CD4-positive, alpha-beta T cell (primary cell): ENCODE measurements around the gene ZHX3. TPM values are rescaled to one million over a fixed set of nuclear protein-coding genes. Genes with fewer than 3 reads are reported as not detected.

Experiments used
- ATAC-seq: fragments of 200-7000 bp; cut with Tn5 transposase; one replicate; pipeline ENCODE4 v1.10.0; 2022; ENCODE audit warnings: mild to moderate bottlenecking; ENCODE audit not compliant: poor library complexity
- CTCF ChIA-PET: fragments of 350-600 bp; sonication (Branson Sonifier 250); formaldehyde crosslinking; loops from one replicate; lab custom pipeline; 2021; ENCODE audit warnings: antibody characterized with exemption, inconsistent platforms; lab: Charles Lee
- POLR2A ChIA-PET: fragments of 350-600 bp; sonication (Branson Sonifier 250); formaldehyde crosslinking; loops from one replicate; lab custom pipeline; 2021; ENCODE audit warnings: antibody characterized with exemption, inconsistent platforms; lab: Charles Lee
- DNase-seq, 14 experiments: peaks; one replicate each; pipeline ENCODE4 v3.0.0-alpha.2; 2013 to 2020; ENCODE audit warnings: mixed read lengths in 2 of 14
- H3K27ac ChIP-seq, 2 donors: one replicate each; pipeline versions ENCODE4 v1.5.1 to v1.7.0; 2013; ENCODE audit warnings: low read length in 2 of 2, low read depth in 1 of 2, mild to moderate bottlenecking in 1 of 2
- H3K27me3 ChIP-seq, 2 experiments: 1 replicate in 1 of 2; 2 replicates in 1 of 2; pipeline versions ENCODE4 v1.6.1 to v1.7.0; 2013; ENCODE audit warnings: low read length in 2 of 2, control low read depth in 1 of 2, mild to moderate bottlenecking in 1 of 2, moderate library complexity in 1 of 2; ENCODE audit not compliant: insufficient read depth in 2 of 2, control insufficient read depth in 1 of 2
- H3K36me3 ChIP-seq: one replicate; pipeline ENCODE4 v1.6.1; 2013; ENCODE audit warnings: low read length, control low read depth; ENCODE audit not compliant: insufficient read depth
- H3K4me1 ChIP-seq: one replicate; pipeline ENCODE4 v1.6.1; 2013; ENCODE audit warnings: low read length, control low read depth; ENCODE audit not compliant: insufficient read depth
- H3K4me3 ChIP-seq: one replicate; pipeline ENCODE4 v1.5.1; 2013; ENCODE audit warnings: mild to moderate bottlenecking, low read length, moderate library complexity
- H3K9me3 ChIP-seq, 2 experiments: 1 replicate in 1 of 2; 2 replicates in 1 of 2; pipeline versions ENCODE4 v1.6.1 to v1.7.0; 2013; ENCODE audit warnings: low read length in 2 of 2, mild to moderate bottlenecking in 2 of 2, control low read depth in 1 of 2, moderate library complexity in 1 of 2; ENCODE audit not compliant: control insufficient read depth in 1 of 2, insufficient read depth in 1 of 2
- H3K27ac Mint-ChIP-seq: one replicate; pipeline ENCODE4 v1.8.0; 2020; ENCODE audit warnings: mixed read lengths
- H3K27me3 Mint-ChIP-seq: one replicate; pipeline ENCODE4 v1.8.0; 2021; ENCODE audit warnings: mixed read lengths
- H3K36me3 Mint-ChIP-seq: one replicate; pipeline ENCODE4 v1.8.0; 2021; ENCODE audit warnings: low read depth, mixed read lengths
- H3K4me1 Mint-ChIP-seq: one replicate; pipeline ENCODE4 v1.8.0; 2021; ENCODE audit warnings: low read depth, mixed read lengths
- H3K4me3 Mint-ChIP-seq: one replicate; pipeline ENCODE4 v1.8.0; 2020; ENCODE audit warnings: mild to moderate bottlenecking, mixed read lengths
- H3K9me3 Mint-ChIP-seq: one replicate; pipeline ENCODE4 v1.8.0; 2020; ENCODE audit warnings: mixed read lengths
- intact Hi-C, 2 experiments: fragments of 100-400 bp; cut with DNase I in 1 of 2; cut with micrococcal nuclease in 1 of 2; formaldehyde crosslinking; loops; one replicate each; pipeline versions ENCODE4 v1.15.1 to v1.9.0; 2023 to 2025; cut with DNase I, micrococcal nuclease
- total RNA-seq, 174 experiments: library from RNA in 2 of 174; stranded (reverse) in 2 of 174; gene quantifications; one replicate each; pipeline ENCODE4 v1.2.3 and lab custom pipeline; 2021 to 2026
- TF ChIP-seq, protein P1 (sequence below): fragments of 200-600 bp; IDR thresholded peaks from one replicate; pipeline ENCODE4 v1.8.0; 2022; ENCODE audit warnings: antibody characterized with exemption, mild to moderate bottlenecking

ZHX3 gene
- total RNA-seq, 2 experiments from 2014 or later, result 6.6 to 7.6 TPM

- TF ChIP-seq, protein P1, sequence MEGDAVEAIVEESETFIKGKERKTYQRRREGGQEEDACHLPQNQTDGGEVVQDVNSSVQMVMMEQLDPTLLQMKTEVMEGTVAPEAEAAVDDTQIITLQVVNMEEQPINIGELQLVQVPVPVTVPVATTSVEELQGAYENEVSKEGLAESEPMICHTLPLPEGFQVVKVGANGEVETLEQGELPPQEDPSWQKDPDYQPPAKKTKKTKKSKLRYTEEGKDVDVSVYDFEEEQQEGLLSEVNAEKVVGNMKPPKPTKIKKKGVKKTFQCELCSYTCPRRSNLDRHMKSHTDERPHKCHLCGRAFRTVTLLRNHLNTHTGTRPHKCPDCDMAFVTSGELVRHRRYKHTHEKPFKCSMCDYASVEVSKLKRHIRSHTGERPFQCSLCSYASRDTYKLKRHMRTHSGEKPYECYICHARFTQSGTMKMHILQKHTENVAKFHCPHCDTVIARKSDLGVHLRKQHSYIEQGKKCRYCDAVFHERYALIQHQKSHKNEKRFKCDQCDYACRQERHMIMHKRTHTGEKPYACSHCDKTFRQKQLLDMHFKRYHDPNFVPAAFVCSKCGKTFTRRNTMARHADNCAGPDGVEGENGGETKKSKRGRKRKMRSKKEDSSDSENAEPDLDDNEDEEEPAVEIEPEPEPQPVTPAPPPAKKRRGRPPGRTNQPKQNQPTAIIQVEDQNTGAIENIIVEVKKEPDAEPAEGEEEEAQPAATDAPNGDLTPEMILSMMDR, result no peak
- ATAC-seq, result peak; percentile 5
These were observed 178.9 kb downstream of the ZHX3 start for GRCh38 chr20:41138475-41139226.

DNA sequence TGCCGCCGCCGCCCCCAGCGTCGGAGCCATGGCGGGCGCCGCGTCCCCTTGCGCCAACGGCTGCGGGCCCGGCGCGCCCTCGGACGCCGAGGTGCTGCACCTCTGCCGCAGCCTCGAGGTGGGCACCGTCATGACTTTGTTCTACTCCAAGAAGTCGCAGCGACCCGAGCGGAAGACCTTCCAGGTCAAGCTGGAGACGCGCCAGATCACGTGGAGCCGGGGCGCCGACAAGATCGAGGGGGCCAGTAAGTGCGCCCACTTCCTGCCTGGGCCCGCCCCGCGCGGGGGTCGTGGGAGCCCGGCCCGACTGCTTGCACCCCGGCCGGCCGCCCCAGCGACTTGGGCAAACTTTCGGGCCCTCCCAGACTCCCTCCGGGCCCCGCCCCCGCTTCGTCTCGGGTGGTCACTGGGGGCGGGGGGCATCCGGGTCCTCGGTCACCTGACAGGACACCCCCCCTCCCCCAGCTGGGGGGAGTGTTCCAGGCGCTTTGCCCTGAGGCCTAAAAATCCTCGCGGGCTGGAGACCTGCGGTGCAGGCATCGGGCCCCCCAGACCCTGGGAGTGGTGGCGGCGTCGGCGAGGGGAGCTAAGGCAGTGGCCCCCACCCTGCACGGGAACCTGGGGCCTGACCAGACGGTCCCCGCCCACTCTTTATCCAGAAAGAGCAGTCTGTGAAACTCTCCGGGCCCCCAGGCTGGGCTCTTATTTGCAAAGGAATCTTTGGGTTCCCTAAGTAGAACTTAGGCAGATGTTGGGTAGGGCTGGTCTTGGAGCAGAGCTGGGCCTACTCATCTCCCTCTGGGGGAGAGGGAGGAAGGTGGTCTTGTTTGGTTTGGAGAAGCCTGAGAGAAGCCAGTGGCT lies 179.7 kb downstream of the ZHX3 start:
- ATAC-seq, result no peak
- POLR2A ChIA-PET, result interaction anchor here (0.8 to 14.5 kb wide), 14 partner anchors 9 to 555 kb away, joined by 3 to 403 read pairs (median 4); no protein-coding TSS in a partner anchor

More at GRCh38 chr20:41138475-41139226, 178.9 kb downstream of the ZHX3 start:
- CTCF ChIA-PET, result interaction anchor here (0.9 to 6.9 kb wide), 5 partner anchors 11 to 94 kb away, joined by 3 to 66 read pairs (median 3); no protein-coding TSS in a partner anchor
- Mint-ChIP-seq H3K4me1 (peaks cover 84% of the 10 kb centered on the region), H3K9me3 (no peaks in the 10 kb centered on the region), H3K27ac (peak overlapping the region; percentile 96), H3K4me3 (peak overlapping the region; percentile 90), H3K36me3 (peaks cover 25% of the 10 kb centered on the region), H3K27me3 (no peaks in the 10 kb centered on the region)
- Histone ChIP-seq H3K4me3 (peak overlapping the region; percentile 90), H3K27me3 (no peaks in the 10 kb centered on the region), H3K36me3 (no peaks in the 10 kb centered on the region), H3K4me1 (peaks cover 76% of the 10 kb centered on the region), H3K9me3 (no peaks in the 10 kb centered on the region), H3K27ac (peak overlapping the region; percentile 75 to 83)
- DNase-seq, result peak in 6 of 14 experiments; percentile 14 to 77 (median 63)
- intact Hi-C loops, result loop anchor here (1.0 to 10.0 kb wide), 4 partner anchors 18 to 556 kb away; no protein-coding TSS in a partner anchor
- POLR2A ChIA-PET, result interaction anchor here (0.5 to 14.5 kb wide), 14 partner anchors 9 to 554 kb away, joined by 3 to 403 read pairs (median 4); no protein-coding TSS in a partner anchor

More for the DNA sequence above, 179.7 kb downstream of the ZHX3 start:
- H3K4me3 Mint-ChIP-seq, result peak overlapping the region; percentile 90
- no peaks in the 10 kb centered on the region for H3K9me3 Mint-ChIP-seq
- peaks cover 20% of the 10 kb centered on the region for H3K36me3 Mint-ChIP-seq
- Histone ChIP-seq H3K4me3 (peak overlapping the region; percentile 90), H3K4me1 (peaks cover 68% of the 10 kb centered on the region), H3K27me3 (no peaks in the 10 kb centered on the region), H3K36me3 (no peaks in the 10 kb centered on the region), H3K9me3 (no peaks in the 10 kb centered on the region), H3K27ac (peak overlapping the region; percentile 75 to 83)
- H3K4me1 Mint-ChIP-seq, result peaks cover 78% of the 10 kb centered on the region
- H3K27me3 Mint-ChIP-seq, result no peaks in the 10 kb centered on the region
- intact Hi-C loops, result loop anchor here (5.0 to 10.0 kb wide), 2 partner anchors 34 to 557 kb away; no protein-coding TSS in a partner anchor
- TF ChIP-seq, protein P1, result no peak
- CTCF ChIA-PET, result interaction anchor here (0.8 to 6.9 kb wide), 4 partner anchors 11 to 203 kb away, joined by 3 to 66 read pairs (median 4); partner anchors contain the start of gene LPIN3
- DNase-seq, result peak in 12 of 14 experiments; percentile 29 to 79 (median 56)
- peak overlapping the region; percentile 96 for H3K27ac Mint-ChIP-seq
